Transverse colon (tissue), 4 donors: ENCODE measurements around the gene BCAR3. TPM values are rescaled to one million over a fixed set of nuclear protein-coding genes. Genes with fewer than 3 reads are reported as not detected.
A peak's percentile ranks its signal among the peaks of the same experiment; 100 is the strongest.

ENCODE experiments used
- DNase-seq: peaks from one replicate; pipeline ENCODE4 v3.0.0-alpha.2; 2019
- H3K27ac ChIP-seq, 4 donors: fragments of 200-600 bp; sonication (generic); 2 replicates each; pipeline ENCODE4 v1.5.1; 2016 to 2018; ENCODE audit warnings: inconsistent platforms in 4 of 4
- H3K27me3 ChIP-seq: fragments of 200-600 bp; sonication (generic); 2 replicates; pipeline ENCODE4 v1.5.1; 2017; ENCODE audit warnings: inconsistent platforms
- H3K36me3 ChIP-seq, 4 donors: fragments of 200-600 bp; sonication (generic); 2 replicates each; pipeline ENCODE4 v1.5.1; 2017 to 2019; ENCODE audit warnings: inconsistent platforms in 4 of 4
- H3K4me1 ChIP-seq, 4 donors: fragments of 200-600 bp; sonication (generic); 2 replicates each; pipeline ENCODE4 v1.5.1; 2017 to 2020; ENCODE audit warnings: inconsistent platforms in 4 of 4
- H3K4me3 ChIP-seq, 4 donors: fragments of 200-600 bp; sonication (generic); 1 replicate in 1 of 4; 2 replicates in 3 of 4; pipeline versions ENCODE4 v1.5.1 to v1.6.1; 2017 to 2019; ENCODE audit warnings: inconsistent platforms in 4 of 4
- H3K9me3 ChIP-seq, 2 donors: fragments of 200-600 bp; sonication (generic); 2 replicates each; pipeline ENCODE4 v1.5.1; 2017 to 2019; ENCODE audit warnings: inconsistent platforms in 2 of 2
- EP300 ChIP-seq: sonication (generic); formaldehyde crosslinking; IDR thresholded peaks from one replicate; pipeline ENCODE4 v1.6.1; 2017; ENCODE audit warnings: antibody characterized with exemption, low read depth
- POLR2A ChIP-seq: fragments of 450-650 bp; IDR thresholded peaks from one replicate; pipeline ENCODE4 v1.6.1; 2016; ENCODE audit warnings: antibody characterized with exemption, mild to moderate bottlenecking, moderate library complexity
- POLR2AphosphoS5 ChIP-seq, 3 donors: sonication (generic); formaldehyde crosslinking; IDR thresholded peaks; one replicate each; pipeline ENCODE4 v1.6.1; 2016; ENCODE audit warnings: antibody characterized with exemption in 3 of 3
- WGBS, 2 donors: methylation state at CpG; one replicate each; pipeline ENCODE4 v1.1.5; 2018; ENCODE audit warnings: low coverage in 1 of 2; 5-methylcytosine and 5-hydroxymethylcytosine counted together
- in situ Hi-C, 4 donors: fragments of 200-750 bp; cut with MboI; loops; one replicate each; pipeline versions ENCODE4 v1.15.0 to v1.15.1; 2017; ENCODE audit warnings: low sequenced_read_pairs in 3 of 4, low pct_ligation_motif_present in 1 of 4, low pct_unique_long_range_greater_than_20kb in 1 of 4
- intact Hi-C: fragments of 100-400 bp; cut with DNase I; formaldehyde crosslinking; loops from one replicate; pipeline ENCODE4 v1.15.1; 2023; ENCODE audit warnings: low total_unique reads
- total RNA-seq, 4 donors: library from RNA; depleted of rRNA; stranded (reverse); fragments of >200 nt; gene quantifications; one replicate each; pipeline ENCODE4 v1.1.0, GENCODE V29; 2016
- TF ChIP-seq, protein P1 (sequence below), 5 experiments: fragments of 200-600 bp in 3 of 5; fragments of 450-650 bp in 2 of 5; sonication (generic) in 3 of 5; IDR thresholded peaks; 1 replicate in 2 of 5; 2 replicates in 3 of 5; pipeline ENCODE4 v1.5.1; 2016 to 2017; ENCODE audit warnings: antibody characterized with exemption in 5 of 5, inconsistent platforms in 3 of 5, mild to moderate bottlenecking in 2 of 5, moderate library complexity in 1 of 5

The BCAR3 gene
- total RNA-seq, 4 donors from 2014 or later, result 12.3 to 71.7 (median 40.5) TPM

DNA sequence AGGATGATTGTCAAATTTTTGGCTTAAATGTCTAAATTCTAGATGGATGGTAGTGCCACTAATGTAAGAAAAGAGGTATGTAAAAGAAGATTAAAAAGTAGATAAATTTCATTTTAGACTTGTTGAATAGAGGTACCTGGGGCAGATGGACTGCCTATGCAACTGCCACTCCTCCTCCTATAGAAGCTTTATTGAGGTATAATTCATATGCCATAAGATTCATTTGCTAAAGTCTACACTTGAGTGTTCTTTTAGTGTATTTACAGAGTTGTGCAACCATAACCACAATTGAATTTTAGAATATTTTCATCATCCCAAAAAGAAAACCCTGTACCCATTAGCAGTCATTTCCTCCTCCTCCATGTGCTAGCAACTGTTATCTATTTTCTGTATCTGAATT lies 163.1 kb downstream of the BCAR3 start:
- TF ChIP-seq, protein P1, sequence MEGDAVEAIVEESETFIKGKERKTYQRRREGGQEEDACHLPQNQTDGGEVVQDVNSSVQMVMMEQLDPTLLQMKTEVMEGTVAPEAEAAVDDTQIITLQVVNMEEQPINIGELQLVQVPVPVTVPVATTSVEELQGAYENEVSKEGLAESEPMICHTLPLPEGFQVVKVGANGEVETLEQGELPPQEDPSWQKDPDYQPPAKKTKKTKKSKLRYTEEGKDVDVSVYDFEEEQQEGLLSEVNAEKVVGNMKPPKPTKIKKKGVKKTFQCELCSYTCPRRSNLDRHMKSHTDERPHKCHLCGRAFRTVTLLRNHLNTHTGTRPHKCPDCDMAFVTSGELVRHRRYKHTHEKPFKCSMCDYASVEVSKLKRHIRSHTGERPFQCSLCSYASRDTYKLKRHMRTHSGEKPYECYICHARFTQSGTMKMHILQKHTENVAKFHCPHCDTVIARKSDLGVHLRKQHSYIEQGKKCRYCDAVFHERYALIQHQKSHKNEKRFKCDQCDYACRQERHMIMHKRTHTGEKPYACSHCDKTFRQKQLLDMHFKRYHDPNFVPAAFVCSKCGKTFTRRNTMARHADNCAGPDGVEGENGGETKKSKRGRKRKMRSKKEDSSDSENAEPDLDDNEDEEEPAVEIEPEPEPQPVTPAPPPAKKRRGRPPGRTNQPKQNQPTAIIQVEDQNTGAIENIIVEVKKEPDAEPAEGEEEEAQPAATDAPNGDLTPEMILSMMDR (IDR thresholded peaks at IDR 0.05), result no peak
- TF ChIP-seq POLR2A (no peak), POLR2AphosphoS5 (IDR thresholded peaks at IDR 0.05) (no peak), EP300 (no peak)
- no peaks in the 10 kb centered on the region for H3K27me3 ChIP-seq
- intact Hi-C loops, result no loop called here

GRCh38 chr1:93516164-93516563 lies 165.5 kb downstream of the BCAR3 start:
- DNase-seq, result no peak
- WGBS, 2 donors, result 90 to 95% methylated on average over 5 of the region's 5 CpGs
- Histone ChIP-seq H3K27me3 (no peaks in the 10 kb centered on the region), H3K27ac (no peak overlapping the region), H3K9me3 (no peaks in the 10 kb centered on the region), H3K4me1 (peaks cover 0 to 21% (median 10%) of the 10 kb centered on the region in 4 donors), H3K4me3 (no peak overlapping the region), H3K36me3 (no peaks in the 10 kb centered on the region)
- intact Hi-C loops (no loop called here), in situ Hi-C loops (no loop called here)
- TF ChIP-seq POLR2A (no peak), EP300 (no peak), POLR2AphosphoS5 (IDR thresholded peaks at IDR 0.05) (no peak)
- TF ChIP-seq, protein P1 (IDR thresholded peaks at IDR 0.05), result no peak

More for the DNA sequence above, 163.1 kb downstream of the BCAR3 start:
- Histone ChIP-seq H3K27ac (peak overlapping the region in 3 of 4 donors; percentile 0 to 54 (median 32)), H3K4me3 (no peak overlapping the region), H3K4me1 (peaks cover 0 to 21% (median 10%) of the 10 kb centered on the region in 4 donors), H3K36me3 (peaks cover 0 to 3% (median 0%) of the 10 kb centered on the region in 4 donors), H3K9me3 (no peaks in the 10 kb centered on the region)
- no peak for DNase-seq
- in situ Hi-C loops, result no loop called here

Other genes starting within 250 kb of the BCAR3 start
- gene FNBP1L, start 233.7 kb downstream of the BCAR3 start, total RNA-seq, result 10 to 100 TPM; 31.0 to 69.4 (median 49.0) TPM
- 10 to 100 TPM in 3 of 4 donors, 1 to 10 TPM in 1; 3.0 to 37.6 (median 24.2) TPM for gene DNTTIP2, start 197.4 kb upstream of the BCAR3 start, total RNA-seq
- gene GCLM, start 227.6 kb upstream of the BCAR3 start, total RNA-seq, result 10 to 100 TPM in 2 of 4 donors, 1 to 10 TPM in 2; 6.0 to 12.5 (median 10.0) TPM